Activated T-helper 17 cell treated with anti-CD3 and anti-CD28 coated beads, Interleukin-2, amount 50 U/mL, for 72 hours (primary cell): ENCODE data around the gene ACTL10. TPM values are rescaled to one million over a fixed set of nuclear protein-coding genes. Genes with fewer than 3 reads are reported as not detected.
A peak's percentile ranks its signal among the peaks of the same experiment; 100 is the strongest.

Experiments used
- ATAC-seq: fragments of 150-1000 bp; cut with Tn5 transposase; replicated peaks from 2 replicates; pipeline ENCODE4 v1.10.0; 2021; ENCODE audit warnings: mild to moderate bottlenecking, moderate library complexity
- H3K27ac Mint-ChIP-seq: one replicate; pipeline ENCODE4 v1.8.0; 2022; ENCODE audit warnings: mixed read lengths
- H3K27me3 Mint-ChIP-seq: one replicate; pipeline ENCODE4 v1.8.0; 2022; ENCODE audit warnings: mixed read lengths
- H3K36me3 Mint-ChIP-seq: one replicate; pipeline ENCODE4 v1.8.0; 2022; ENCODE audit warnings: low read depth, mild to moderate bottlenecking, mixed read lengths
- H3K4me1 Mint-ChIP-seq: one replicate; pipeline ENCODE4 v1.8.0; 2022; ENCODE audit warnings: mixed read lengths
- H3K4me3 Mint-ChIP-seq: one replicate; pipeline ENCODE4 v1.8.0; 2022; ENCODE audit warnings: mild to moderate bottlenecking, mixed read lengths
- H3K9me3 Mint-ChIP-seq: one replicate; pipeline ENCODE4 v1.8.0; 2022; ENCODE audit warnings: mixed read lengths
- total RNA-seq, 2 donors: library from RNA; stranded (reverse); gene quantifications; one replicate each; pipeline ENCODE4 v1.2.3, GENCODE V29; 2022

ACTL10 gene
- total RNA-seq, 2 donors from 2014 or later = 1.5 to 2.6 TPM

- Mint-ChIP-seq H3K4me3 (no peak overlapping the region), H3K9me3 (no peaks in the 10 kb centered on the region), H3K27ac (peak overlapping the region; percentile 91), H3K4me1 (no peaks in the 10 kb centered on the region), H3K36me3 (no peaks in the 10 kb centered on the region), H3K27me3 (no peaks in the 10 kb centered on the region)
- no peak for ATAC-seq
Measured at GRCh38 chr20:33653900-33654596, 12.7 kb upstream of the ACTL10 start.

- Mint-ChIP-seq H3K4me1 (no peaks in the 10 kb centered on the region), H3K9me3 (no peaks in the 10 kb centered on the region), H3K27ac (peak overlapping the region; percentile 50), H3K36me3 (no peaks in the 10 kb centered on the region), H3K4me3 (no peak overlapping the region), H3K27me3 (no peaks in the 10 kb centered on the region)
- ATAC-seq = no peak
Measured at GRCh38 chr20:33654680-33655161, 12.0 kb upstream of the ACTL10 start.

DNA sequence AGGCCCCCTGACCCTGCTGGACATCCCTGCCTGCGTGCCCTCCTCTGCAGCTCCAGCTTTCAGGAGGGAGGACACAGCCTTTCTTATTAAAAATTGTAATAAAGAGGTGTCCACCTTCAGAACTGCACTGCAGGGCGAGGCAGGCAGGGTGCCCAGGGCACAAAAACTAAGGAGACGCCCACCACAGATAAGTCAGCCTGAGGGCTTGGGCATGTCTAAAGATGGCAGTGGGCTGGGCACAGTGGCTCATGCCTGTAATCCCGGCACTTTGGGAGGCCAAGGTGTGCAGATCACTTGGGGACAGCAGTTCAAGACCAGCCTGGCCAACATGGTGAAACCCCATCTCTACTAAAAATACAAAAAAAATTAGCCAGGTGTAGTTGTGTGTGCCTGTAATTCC, 11.6 kb upstream of the ACTL10 start:
- Mint-ChIP-seq H3K4me3 (no peak overlapping the region), H3K27me3 (no peaks in the 10 kb centered on the region), H3K36me3 (no peaks in the 10 kb centered on the region), H3K4me1 (no peaks in the 10 kb centered on the region), H3K27ac (peak overlapping the region; percentile 50), H3K9me3 (no peaks in the 10 kb centered on the region)
- ATAC-seq = no peak

GRCh38 chr20:33656010-33656782, 10.5 kb upstream of the ACTL10 start:
- no peaks in the 10 kb centered on the region for H3K27me3 Mint-ChIP-seq
- H3K9me3 Mint-ChIP-seq = no peaks in the 10 kb centered on the region
- H3K36me3 Mint-ChIP-seq = no peaks in the 10 kb centered on the region
- ATAC-seq = no peak
- H3K4me3 Mint-ChIP-seq = no peak overlapping the region
- H3K4me1 Mint-ChIP-seq = no peaks in the 10 kb centered on the region
- H3K27ac Mint-ChIP-seq = no peak overlapping the region

GRCh38 chr20:33656783-33657703, 9.7 kb upstream of the ACTL10 start:
- Mint-ChIP-seq H3K9me3 (no peaks in the 10 kb centered on the region), H3K4me3 (no peak overlapping the region), H3K27me3 (no peaks in the 10 kb centered on the region), H3K36me3 (no peaks in the 10 kb centered on the region), H3K27ac (no peak overlapping the region), H3K4me1 (no peaks in the 10 kb centered on the region)
- ATAC-seq = no peak

- Mint-ChIP-seq H3K4me3 (no peak overlapping the region), H3K9me3 (no peaks in the 10 kb centered on the region), H3K4me1 (peaks cover 2% of the 10 kb centered on the region), H3K27ac (no peak overlapping the region), H3K27me3 (no peaks in the 10 kb centered on the region), H3K36me3 (no peaks in the 10 kb centered on the region)
- ATAC-seq = no peak
Measured at GRCh38 chr20:33657704-33658095, 9.0 kb upstream of the ACTL10 start.

DNA sequence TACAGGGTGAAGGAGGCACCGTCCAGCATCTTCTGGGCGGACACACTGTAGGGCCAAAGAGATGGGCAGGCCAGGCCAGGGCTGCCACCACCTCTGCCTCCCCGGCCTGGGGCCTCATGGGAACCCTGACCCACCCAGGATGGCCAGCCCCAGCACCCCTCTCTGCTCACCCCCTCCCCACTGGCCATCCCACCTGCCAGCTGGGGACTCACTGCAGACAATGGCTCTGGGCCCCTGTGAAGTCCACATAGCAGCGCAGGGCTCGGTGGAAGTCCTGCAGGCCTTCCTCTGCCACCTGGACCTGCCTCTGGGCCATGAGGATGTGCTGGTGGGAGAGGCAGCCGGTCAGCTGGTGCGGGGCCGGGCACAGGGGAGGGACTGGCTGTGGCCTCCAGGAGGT, 8.2 kb upstream of the ACTL10 start:
- no peaks in the 10 kb centered on the region for H3K9me3 Mint-ChIP-seq
- no peak overlapping the region for H3K4me3 Mint-ChIP-seq
- ATAC-seq = no peak
- H3K4me1 Mint-ChIP-seq = peaks cover 5% of the 10 kb centered on the region
- H3K27me3 Mint-ChIP-seq = no peaks in the 10 kb centered on the region
- no peak overlapping the region for H3K27ac Mint-ChIP-seq
- no peaks in the 10 kb centered on the region for H3K36me3 Mint-ChIP-seq

DNA sequence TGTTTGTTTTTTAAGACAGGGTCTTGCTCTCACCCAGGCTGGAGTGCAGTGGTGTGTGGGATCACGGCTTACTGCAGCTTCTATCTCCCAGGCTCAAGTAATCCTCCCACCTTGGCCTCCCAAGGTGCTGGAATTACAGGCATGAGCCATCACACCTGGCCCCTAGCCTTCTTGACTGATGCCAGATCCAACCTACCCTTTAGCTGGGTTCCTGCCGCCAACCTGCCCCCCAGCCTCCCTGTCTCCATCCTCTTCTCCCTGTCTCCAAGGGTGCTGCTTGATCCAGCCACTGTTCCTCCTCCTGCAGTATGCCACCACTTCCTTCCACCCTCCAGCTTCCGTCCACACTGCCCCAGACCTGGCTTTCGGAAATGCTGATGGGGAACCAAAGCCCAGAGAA, 7.8 kb upstream of the ACTL10 start:
- Mint-ChIP-seq H3K27me3 (no peaks in the 10 kb centered on the region), H3K36me3 (no peaks in the 10 kb centered on the region), H3K4me3 (no peak overlapping the region), H3K27ac (no peak overlapping the region), H3K9me3 (no peaks in the 10 kb centered on the region), H3K4me1 (peaks cover 5% of the 10 kb centered on the region)
- ATAC-seq = no peak

GRCh38 chr20:33659341-33660034, 7.3 kb upstream of the ACTL10 start:
- H3K4me3 Mint-ChIP-seq = no peak overlapping the region
- H3K27ac Mint-ChIP-seq = no peak overlapping the region
- H3K36me3 Mint-ChIP-seq = no peaks in the 10 kb centered on the region
- H3K4me1 Mint-ChIP-seq = peaks cover 9% of the 10 kb centered on the region
- ATAC-seq = no peak
- no peaks in the 10 kb centered on the region for H3K9me3 Mint-ChIP-seq
- no peaks in the 10 kb centered on the region for H3K27me3 Mint-ChIP-seq

DNA sequence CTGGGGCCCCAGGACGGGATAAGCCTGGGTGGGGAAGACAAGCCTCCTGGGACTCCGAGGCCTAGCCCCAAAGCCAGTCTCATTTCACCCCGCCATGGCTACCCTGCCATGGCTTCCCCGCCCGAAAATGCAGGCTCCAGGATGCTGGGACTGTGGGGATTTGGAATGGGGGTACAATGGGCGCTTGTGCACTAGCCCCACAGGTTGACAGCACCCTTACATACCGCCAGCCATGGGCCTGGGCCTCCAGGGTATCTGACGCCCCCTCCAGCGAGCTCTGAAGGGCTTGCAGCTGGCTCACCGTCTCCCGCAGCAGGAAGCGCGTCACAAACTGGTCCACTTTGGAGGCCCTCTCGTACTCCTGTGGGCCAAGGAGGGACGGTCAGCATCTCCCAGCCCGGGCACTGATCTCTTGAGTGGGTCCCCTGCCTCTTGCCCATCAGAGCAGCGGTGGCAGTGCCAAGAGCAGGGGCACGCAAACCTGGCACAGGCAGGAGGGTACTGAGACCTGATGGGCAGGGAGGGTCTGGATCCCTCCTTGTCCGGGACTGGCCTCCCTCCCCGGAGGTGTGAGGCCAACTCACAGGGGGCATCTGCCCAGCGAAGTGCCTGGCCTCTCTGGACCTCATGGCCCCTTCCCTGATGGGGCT, 6.6 kb upstream of the ACTL10 start:
- no peak overlapping the region for H3K27ac Mint-ChIP-seq
- no peak for ATAC-seq
- H3K9me3 Mint-ChIP-seq = no peaks in the 10 kb centered on the region
- no peak overlapping the region for H3K4me3 Mint-ChIP-seq
- H3K4me1 Mint-ChIP-seq = peaks cover 16% of the 10 kb centered on the region
- H3K36me3 Mint-ChIP-seq = no peaks in the 10 kb centered on the region
- no peaks in the 10 kb centered on the region for H3K27me3 Mint-ChIP-seq

DNA sequence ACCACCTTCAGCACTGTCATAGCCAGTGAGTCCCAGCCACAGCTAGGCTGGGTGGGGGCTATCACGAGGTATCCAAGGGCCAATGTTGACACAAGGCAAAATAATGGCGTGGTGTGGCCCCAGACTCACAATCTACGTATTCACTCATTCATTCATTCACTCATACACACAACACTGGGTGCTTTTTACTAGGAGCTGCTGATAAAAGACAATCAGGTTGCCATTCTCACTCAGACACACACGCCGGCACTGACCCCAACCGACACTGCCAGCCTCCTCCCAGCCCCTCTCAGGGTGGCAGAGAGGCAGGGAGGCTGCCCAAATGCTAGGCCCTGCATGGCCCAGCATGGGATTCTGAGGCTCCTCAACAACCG, 6.1 kb upstream of the ACTL10 start:
- H3K4me1 Mint-ChIP-seq = peaks cover 16% of the 10 kb centered on the region
- ATAC-seq = no peak
- H3K9me3 Mint-ChIP-seq = no peaks in the 10 kb centered on the region

GRCh38 chr20:33662172-33662571, 4.6 kb upstream of the ACTL10 start, which contains the start of gene C20orf144:
TSS of gene C20orf144 (plus strand) at chr20:33662327. CDS start at chr20:33662346, 19 bp downstream.
- Mint-ChIP-seq H3K27ac (peak within 1 kb of the TSS; percentile 80), H3K27me3 (no peaks in the 10 kb centered on the region)

More for the DNA sequence above, 6.1 kb upstream of the ACTL10 start:
- Mint-ChIP-seq H3K4me3 (no peak overlapping the region), H3K27me3 (no peaks in the 10 kb centered on the region), H3K36me3 (no peaks in the 10 kb centered on the region), H3K27ac (no peak overlapping the region)

DNA sequence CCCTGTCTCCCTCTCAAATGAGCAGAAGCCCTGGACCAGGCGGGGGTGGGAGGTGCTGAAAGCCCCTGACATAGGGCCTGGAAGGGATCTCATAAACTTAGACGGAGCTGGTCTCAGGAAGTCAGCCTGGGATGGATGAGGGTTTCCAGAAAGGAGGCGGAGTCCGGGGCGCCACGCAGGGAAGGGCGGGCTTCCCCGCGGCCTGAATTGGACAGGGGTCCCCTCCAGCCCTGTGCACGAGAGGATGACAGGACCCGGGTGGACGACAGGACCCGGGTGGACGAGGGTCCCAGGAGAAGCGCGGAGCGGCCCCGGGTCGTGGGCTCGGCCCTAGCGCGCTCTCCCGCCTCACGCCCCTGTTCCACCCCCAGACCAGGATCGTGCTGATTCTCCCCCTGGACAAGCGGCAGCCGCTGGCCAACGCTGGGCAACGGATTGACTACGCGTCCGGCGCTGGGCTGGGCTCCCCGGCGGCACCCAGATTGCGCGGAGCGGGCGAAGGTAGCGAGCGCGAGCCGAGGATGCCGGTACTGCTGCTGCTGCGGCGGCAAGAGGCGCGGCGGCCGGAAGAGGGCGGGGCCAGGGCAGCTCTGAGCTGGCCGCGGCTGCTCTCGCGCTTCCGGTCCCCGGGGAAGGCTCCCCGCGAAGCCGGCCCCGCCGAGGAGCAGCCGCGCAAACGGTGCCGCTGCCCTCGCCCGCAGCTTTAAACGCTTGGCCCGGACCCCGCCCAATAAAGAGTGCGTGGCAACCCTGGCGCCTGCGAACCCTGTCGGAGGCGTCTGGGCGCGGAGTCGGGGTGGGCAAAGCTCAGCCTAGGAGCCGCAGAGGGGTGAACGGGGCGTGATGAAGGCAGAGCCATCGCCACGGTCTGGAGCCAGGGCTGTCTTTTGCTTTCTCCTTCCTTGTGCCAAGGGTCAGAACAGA, 3.3 kb upstream of the ACTL10 start:
- Mint-ChIP-seq H3K9me3 (no peaks in the 10 kb centered on the region), H3K27me3 (no peaks in the 10 kb centered on the region), H3K4me3 (peak overlapping the region; percentile 96), H3K27ac (peak overlapping the region; percentile 95), H3K4me1 (peaks cover 21% of the 10 kb centered on the region), H3K36me3 (peaks cover 6% of the 10 kb centered on the region)
- peak; percentile 65 for ATAC-seq

More at GRCh38 chr20:33662172-33662571, 4.6 kb upstream of the ACTL10 start, which contains the start of gene C20orf144:
- Mint-ChIP-seq H3K4me3 (peak within 1 kb of the TSS; percentile 96), H3K36me3 (peaks cover 6% of the 10 kb centered on the region), H3K4me1 (peaks cover 21% of the 10 kb centered on the region), H3K9me3 (no peaks in the 10 kb centered on the region)
- ATAC-seq = no peak
